OCI-LY1 (cell line): Measurements from ENCODE around the gene LRRC32.
A peak's percentile ranks its signal among the peaks of the same experiment; 100 is the strongest.

Source experiments
- H2AFZ ChIP-seq: fragments of 200-600 bp; sonication (generic), shearing (Covaris generic); 2 replicates; pipeline ENCODE4 v1.6.0; 2014; ENCODE audit warnings: antibody characterized with exemption, mild to moderate bottlenecking, low read length
- H3F3A ChIP-seq: fragments of 200-600 bp; sonication (generic), shearing (Covaris generic); 2 replicates; pipeline ENCODE4 v1.6.0; 2014; ENCODE audit warnings: mild to moderate bottlenecking, antibody characterized with exemption, low read length, moderate library complexity; ENCODE audit not compliant: insufficient read depth
- H3K27ac ChIP-seq: fragments of 200-600 bp; sonication (generic); 2 replicates; pipeline ENCODE4 v1.5.1; 2014; ENCODE audit warnings: low read length, mixed run types, mild to moderate bottlenecking, low read depth; ENCODE audit not compliant: poor library complexity, severe bottlenecking
- H3K27me3 ChIP-seq: fragments of 200-600 bp; sonication (generic); 2 replicates; pipeline ENCODE4 v1.6.0; 2014; ENCODE audit warnings: antibody characterized with exemption, mild to moderate bottlenecking, low read length, moderate library complexity; ENCODE audit not compliant: insufficient read depth
- H3K36me3 ChIP-seq: fragments of 200-600 bp; sonication (generic); 2 replicates; pipeline ENCODE4 v1.6.1; 2014; ENCODE audit warnings: mild to moderate bottlenecking, antibody characterized with exemption, low read length, moderate library complexity, mixed read lengths; ENCODE audit not compliant: insufficient read depth
- H3K4me1 ChIP-seq: fragments of 200-600 bp; sonication (generic); 2 replicates; pipeline ENCODE4 v1.5.1; 2014; ENCODE audit warnings: mild to moderate bottlenecking, low read length, moderate library complexity; ENCODE audit not compliant: insufficient read depth, severe bottlenecking
- H3K4me2 ChIP-seq: fragments of 200-600 bp; sonication (generic), shearing (Covaris generic); 2 replicates; pipeline ENCODE4 v1.6.1; 2014; ENCODE audit warnings: low read length
- H3K4me3 ChIP-seq: fragments of 200-600 bp; sonication (generic); 2 replicates; pipeline ENCODE4 v1.5.1; 2014; ENCODE audit warnings: low read length, low read depth, mild to moderate bottlenecking, mixed read lengths; ENCODE audit not compliant: poor library complexity, severe bottlenecking
- H3K79me2 ChIP-seq: fragments of 200-600 bp; shearing (Covaris generic); 2 replicates; pipeline ENCODE4 v1.6.1; 2016; ENCODE audit warnings: mixed run types, low read length, mixed read lengths; ENCODE audit not compliant: insufficient read depth
- H3K9ac ChIP-seq: fragments of 200-600 bp; sonication (generic), shearing (Covaris generic); 2 replicates; pipeline ENCODE4 v1.6.1; 2014; ENCODE audit warnings: mild to moderate bottlenecking, low read length, mixed read lengths
- H3K9me2 ChIP-seq: fragments of 200-600 bp; sonication (generic), shearing (Covaris generic); 2 replicates; pipeline ENCODE4 v1.6.1; 2014; ENCODE audit warnings: low read depth, mild to moderate bottlenecking, low read length, mixed read lengths
- H3K9me3 ChIP-seq: fragments of 200-600 bp; shearing (Covaris generic); 2 replicates; pipeline ENCODE4 v1.6.1; 2014; ENCODE audit warnings: low read length, mixed read lengths
- H4K20me1 ChIP-seq: fragments of 200-600 bp; sonication (generic), shearing (Covaris generic); 2 replicates; pipeline ENCODE4 v1.6.0; 2016; ENCODE audit warnings: mild to moderate bottlenecking, low read length; ENCODE audit not compliant: insufficient read depth
- CTCF ChIP-seq: fragments of 200-600 bp; sonication (generic), shearing (Covaris generic); IDR thresholded peaks from 2 replicates; pipeline ENCODE4 v1.5.1; 2017; ENCODE audit warnings: mild to moderate bottlenecking, antibody characterized with exemption, low read length, moderate library complexity, mixed read lengths
- EZH2 ChIP-seq: fragments of 200-600 bp; sonication (generic), shearing (Covaris generic); IDR thresholded peaks from 2 replicates; pipeline ENCODE4 v1.8.0; 2017; ENCODE audit warnings: borderline replicate concordance, mixed run types, mild to moderate bottlenecking, antibody characterized with exemption, low read length, moderate library complexity, mixed read lengths

LRRC32 gene

GRCh38 chr11:76700177-76701100 lies 29.9 kb upstream of the LRRC32 start:
- no peak overlapping the region for H3K9ac ChIP-seq
- H3K9me3 ChIP-seq: no peaks in the 10 kb centered on the region
- no peaks in the 10 kb centered on the region for H3K36me3 ChIP-seq
- H2AFZ ChIP-seq: no peak overlapping the region
- H3K4me2 ChIP-seq: no peak overlapping the region
- no peaks in the 10 kb centered on the region for H3K9me2 ChIP-seq
- no peaks in the 10 kb centered on the region for H4K20me1 ChIP-seq
- peaks cover 5% of the 10 kb centered on the region; the same call in 1 of the 2 replicates for H3K27me3 ChIP-seq
- H3F3A ChIP-seq: no peaks in the 10 kb centered on the region
- TF ChIP-seq EZH2: no peak
- TF ChIP-seq CTCF: no peak
- no peak overlapping the region for H3K27ac ChIP-seq
- H3K79me2 ChIP-seq: no peaks in the 10 kb centered on the region
- H3K4me1 ChIP-seq: no peaks in the 10 kb centered on the region
- no peak overlapping the region for H3K4me3 ChIP-seq

- Histone ChIP-seq H3K9me3 (no peaks in the 10 kb centered on the region), H3K4me1 (no peaks in the 10 kb centered on the region), H3K9me2 (no peaks in the 10 kb centered on the region), H3K79me2 (no peaks in the 10 kb centered on the region), H3K27ac (no peak overlapping the region), H3K27me3 (peaks cover 5% of the 10 kb centered on the region; the same call in 1 of the 2 replicates), H3K4me2 (no peak overlapping the region), H2AFZ (no peak overlapping the region), H3K9ac (no peak overlapping the region), H3K4me3 (no peak overlapping the region), H3F3A (no peaks in the 10 kb centered on the region), H4K20me1 (no peaks in the 10 kb centered on the region), H3K36me3 (no peaks in the 10 kb centered on the region)
- no peak for TF ChIP-seq CTCF
- TF ChIP-seq EZH2: no peak
These were observed 29.0 kb upstream of the LRRC32 start for GRCh38 chr11:76699451-76700091.

- no peak overlapping the region for H3K4me3 ChIP-seq
- H3K9me2 ChIP-seq: no peaks in the 10 kb centered on the region
- no peak overlapping the region for H3K4me2 ChIP-seq
- no peak overlapping the region for H3K27ac ChIP-seq
- H3K9me3 ChIP-seq: no peaks in the 10 kb centered on the region
- H3K36me3 ChIP-seq: no peaks in the 10 kb centered on the region
- H3K79me2 ChIP-seq: no peaks in the 10 kb centered on the region
- no peak overlapping the region for H3K9ac ChIP-seq
- H3K27me3 ChIP-seq: peaks cover 5% of the 10 kb centered on the region; the same call in 1 of the 2 replicates
- H3K4me1 ChIP-seq: no peaks in the 10 kb centered on the region
- no peak overlapping the region for H2AFZ ChIP-seq
- TF ChIP-seq EZH2 (no peak), CTCF (peak; percentile 64)
- no peaks in the 10 kb centered on the region for H3F3A ChIP-seq
- H4K20me1 ChIP-seq: no peaks in the 10 kb centered on the region
These were observed 27.9 kb upstream of the LRRC32 start for GRCh38 chr11:76698321-76699043.
